ENCODE results near the gene FA2H.

The FA2H gene

DNA sequence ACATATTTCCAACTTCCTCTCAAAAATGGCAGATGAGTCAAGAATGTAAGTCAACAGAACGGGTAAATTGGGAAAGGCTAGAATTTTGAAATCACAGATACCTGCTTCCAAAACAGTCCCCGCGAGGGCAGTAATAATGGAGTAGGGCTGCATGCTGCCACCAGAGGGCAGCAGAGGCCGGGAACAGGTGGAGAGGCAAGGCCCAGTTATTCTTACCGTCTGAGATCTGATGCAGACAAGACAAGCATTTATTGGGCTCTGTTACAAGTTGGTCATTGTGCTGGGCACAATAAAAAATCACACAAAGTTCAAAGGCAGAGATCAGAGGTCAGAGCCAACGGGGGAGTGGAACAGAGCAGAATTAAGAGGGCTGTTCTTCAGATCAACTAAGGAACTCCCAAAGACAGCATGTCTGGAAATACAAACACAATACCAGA is 65.2 kb downstream of the FA2H start:
- Histone ChIP-seq H3K9ac (ENCODE audit: low read length) (no peak overlapping the region), H2AFZ (ENCODE audit: low read depth, low read length, severe bottlenecking) (no peak overlapping the region), H3K4me3 (ENCODE audit: insufficient read depth, low read length, poor library complexity, severe bottlenecking) (no peak overlapping the region), H3K27ac (ENCODE audit: low read depth, low read length) (no peak overlapping the region), H3K9me3 (ENCODE audit: insufficient read depth, low read length) (no peaks in the 10 kb centered on the region), H3K36me3 (ENCODE audit: low read length) (no peaks in the 10 kb centered on the region), H3K79me2 (ENCODE audit: insufficient read depth, low read length) (no peaks in the 10 kb centered on the region), H3F3A (ENCODE audit: insufficient read depth) (no peaks in the 10 kb centered on the region), H3K27me3 (ENCODE audit: low read length) (no peaks in the 10 kb centered on the region), H3K4me2 (ENCODE audit: low read depth, low read length, poor library complexity, severe bottlenecking) (no peak overlapping the region), H3K9me2 (replicated peaks; ENCODE audit: insufficient read depth, low read length) (no peaks in the 10 kb centered on the region), H4K20me1 (ENCODE audit: low read depth, low read length) (no peaks in the 10 kb centered on the region)
- TF ChIP-seq EZH2phosphoT487 (conservative IDR thresholded peaks at IDR 0.05; ENCODE audit: low read length): no peak
- TF ChIP-seq, protein P1, sequence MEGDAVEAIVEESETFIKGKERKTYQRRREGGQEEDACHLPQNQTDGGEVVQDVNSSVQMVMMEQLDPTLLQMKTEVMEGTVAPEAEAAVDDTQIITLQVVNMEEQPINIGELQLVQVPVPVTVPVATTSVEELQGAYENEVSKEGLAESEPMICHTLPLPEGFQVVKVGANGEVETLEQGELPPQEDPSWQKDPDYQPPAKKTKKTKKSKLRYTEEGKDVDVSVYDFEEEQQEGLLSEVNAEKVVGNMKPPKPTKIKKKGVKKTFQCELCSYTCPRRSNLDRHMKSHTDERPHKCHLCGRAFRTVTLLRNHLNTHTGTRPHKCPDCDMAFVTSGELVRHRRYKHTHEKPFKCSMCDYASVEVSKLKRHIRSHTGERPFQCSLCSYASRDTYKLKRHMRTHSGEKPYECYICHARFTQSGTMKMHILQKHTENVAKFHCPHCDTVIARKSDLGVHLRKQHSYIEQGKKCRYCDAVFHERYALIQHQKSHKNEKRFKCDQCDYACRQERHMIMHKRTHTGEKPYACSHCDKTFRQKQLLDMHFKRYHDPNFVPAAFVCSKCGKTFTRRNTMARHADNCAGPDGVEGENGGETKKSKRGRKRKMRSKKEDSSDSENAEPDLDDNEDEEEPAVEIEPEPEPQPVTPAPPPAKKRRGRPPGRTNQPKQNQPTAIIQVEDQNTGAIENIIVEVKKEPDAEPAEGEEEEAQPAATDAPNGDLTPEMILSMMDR (IDR thresholded peaks at IDR 0.05; ENCODE audit: insufficient read depth, low read length, poor library complexity, severe bottlenecking): peak; percentile 90

- Histone ChIP-seq H4K20me1 (ENCODE audit: low read depth, low read length) (no peaks in the 10 kb centered on the region), H3F3A (ENCODE audit: insufficient read depth) (0 out of 2 replicates have a peak, but pooled peaks cover 9% of the 10 kb centered on the region), H3K27ac (ENCODE audit: low read depth, low read length) (no peak within 1 kb of the TSS), H3K36me3 (ENCODE audit: low read length) (no peaks in the 10 kb centered on the region), H3K9me2 (replicated peaks; ENCODE audit: insufficient read depth, low read length) (no peaks in the 10 kb centered on the region), H3K9ac (ENCODE audit: low read length) (peak within 1 kb of the TSS; percentile 17; the same call in 1 of the 2 replicates), H3K4me2 (ENCODE audit: low read depth, low read length, poor library complexity, severe bottlenecking) (peak within 1 kb of the TSS; percentile 51), H3K4me3 (ENCODE audit: insufficient read depth, low read length, poor library complexity, severe bottlenecking) (peak within 1 kb of the TSS; percentile 32), H3K27me3 (ENCODE audit: low read length) (no peaks in the 10 kb centered on the region), H2AFZ (ENCODE audit: low read depth, low read length, severe bottlenecking) (peak within 1 kb of the TSS; percentile 23), H3K9me3 (ENCODE audit: insufficient read depth, low read length) (no peaks in the 10 kb centered on the region), H3K79me2 (ENCODE audit: insufficient read depth, low read length) (no peaks in the 10 kb centered on the region)
- TF ChIP-seq, protein P1 (IDR thresholded peaks at IDR 0.05; ENCODE audit: insufficient read depth, low read length, poor library complexity, severe bottlenecking): no peak
- TF ChIP-seq EZH2phosphoT487 (conservative IDR thresholded peaks at IDR 0.05; ENCODE audit: low read length): no peak
These were observed 74.0 kb downstream of the FA2H start, which contains the start of gene MLKL for GRCh38 chr16:74700438-74701225. Gene MLKL (minus strand): TSS chr16:74700862. CDS start chr16:74695757, 5,105 bp downstream.

GRCh38 chr16:74700116-74700437 is 74.5 kb downstream of the FA2H start:
- Histone ChIP-seq H3K27ac (ENCODE audit: low read depth, low read length) (no peak overlapping the region), H3K4me2 (ENCODE audit: low read depth, low read length, poor library complexity, severe bottlenecking) (peak overlapping the region; percentile 51), H2AFZ (ENCODE audit: low read depth, low read length, severe bottlenecking) (peak overlapping the region; percentile 23), H3K27me3 (ENCODE audit: low read length) (no peaks in the 10 kb centered on the region), H3K36me3 (ENCODE audit: low read length) (no peaks in the 10 kb centered on the region), H3K4me3 (ENCODE audit: insufficient read depth, low read length, poor library complexity, severe bottlenecking) (peak overlapping the region; percentile 32), H3F3A (ENCODE audit: insufficient read depth) (0 out of 2 replicates have a peak, but pooled peaks cover 9% of the 10 kb centered on the region), H3K9ac (ENCODE audit: low read length) (peak overlapping the region; percentile 17; the same call in 1 of the 2 replicates), H4K20me1 (ENCODE audit: low read depth, low read length) (no peaks in the 10 kb centered on the region), H3K9me2 (replicated peaks; ENCODE audit: insufficient read depth, low read length) (no peaks in the 10 kb centered on the region), H3K9me3 (ENCODE audit: insufficient read depth, low read length) (no peaks in the 10 kb centered on the region), H3K79me2 (ENCODE audit: insufficient read depth, low read length) (no peaks in the 10 kb centered on the region)
- no peak for TF ChIP-seq EZH2phosphoT487 (conservative IDR thresholded peaks at IDR 0.05; ENCODE audit: low read length)
- TF ChIP-seq, protein P1 (IDR thresholded peaks at IDR 0.05; ENCODE audit: insufficient read depth, low read length, poor library complexity, severe bottlenecking): no peak
